Esophagus muscularis mucosa (tissue), 4 donors: Measurements from ENCODE around the gene MAP3K1. TPM values are rescaled to one million over a fixed set of nuclear protein-coding genes. Genes with fewer than 3 reads are reported as not detected.

Experiments
- DNase-seq: peaks from one replicate; pipeline ENCODE4 v3.0.0-alpha.2; 2017; ENCODE audit errors: extremely low spot score
- H3K27ac ChIP-seq, 4 donors: fragments of 200-600 bp; sonication (generic); replicated peaks in 1 of 4; 1 replicate in 3 of 4; 2 replicates in 1 of 4; pipeline ENCODE4 v1.5.1; 2016 to 2019; ENCODE audit warnings: mild to moderate bottlenecking in 1 of 4
- H3K27me3 ChIP-seq, 4 donors: fragments of 200-600 bp; sonication (generic); one replicate each; pipeline versions ENCODE4 v1.5.1 to v1.6.0; 2016 to 2019
- H3K36me3 ChIP-seq, 4 donors: fragments of 200-600 bp; sonication (generic); one replicate each; pipeline ENCODE4 v1.5.1; 2016 to 2019
- H3K4me1 ChIP-seq, 4 donors: fragments of 200-600 bp; sonication (generic); one replicate each; pipeline ENCODE4 v1.5.1; 2016 to 2019
- H3K4me3 ChIP-seq, 4 donors: fragments of 200-600 bp; sonication (generic); 1 replicate in 2 of 4; 2 replicates in 2 of 4; pipeline ENCODE4 v1.5.1; 2016 to 2019; ENCODE audit warnings: mild to moderate bottlenecking in 4 of 4, moderate library complexity in 1 of 4
- H3K9me3 ChIP-seq, 4 donors: fragments of 200-600 bp; sonication (generic); 1 replicate in 3 of 4; 2 replicates in 1 of 4; pipeline ENCODE4 v1.5.1; 2016 to 2019
- EP300 ChIP-seq: sonication (generic); formaldehyde crosslinking; IDR thresholded peaks from one replicate; pipeline ENCODE4 v1.6.1; 2017; ENCODE audit warnings: antibody characterized with exemption
- POLR2A ChIP-seq: fragments of 450-650 bp; IDR thresholded peaks from one replicate; pipeline ENCODE4 v1.6.1; 2017; ENCODE audit warnings: antibody characterized with exemption, moderate library complexity, mild to moderate bottlenecking, low read depth
- POLR2AphosphoS5 ChIP-seq, 2 donors: sonication (generic); formaldehyde crosslinking; IDR thresholded peaks; one replicate each; pipeline ENCODE4 v1.6.1; 2017; ENCODE audit warnings: antibody characterized with exemption in 2 of 2
- WGBS: methylation state at CpG from one replicate; pipeline ENCODE4 v1.1.5; 2018; 5-methylcytosine and 5-hydroxymethylcytosine counted together
- intact Hi-C: fragments of 100-400 bp; cut with DNase I; formaldehyde crosslinking; loops from one replicate; pipeline ENCODE4 v1.15.1; 2023
- total RNA-seq, 4 donors: library from RNA; depleted of rRNA; stranded (reverse); fragments of >200 nt; gene quantifications; one replicate each; pipeline versions ENCODE4 v1.1.0 to v1.2.1, GENCODE V29; 2016
- TF ChIP-seq, protein P1 (sequence below), 3 experiments: fragments of 200-600 bp in 2 of 3; fragments of 450-650 bp in 1 of 3; sonication (generic) in 2 of 3; IDR thresholded peaks; one replicate each; pipeline ENCODE4 v1.5.1; 2017 to 2019; ENCODE audit warnings: antibody characterized with exemption in 3 of 3, mild to moderate bottlenecking in 2 of 3, moderate library complexity in 1 of 3

The MAP3K1 gene
- total RNA-seq, 4 donors from 2014 or later, result 7.2 to 12.3 (median 8.8) TPM

DNA sequence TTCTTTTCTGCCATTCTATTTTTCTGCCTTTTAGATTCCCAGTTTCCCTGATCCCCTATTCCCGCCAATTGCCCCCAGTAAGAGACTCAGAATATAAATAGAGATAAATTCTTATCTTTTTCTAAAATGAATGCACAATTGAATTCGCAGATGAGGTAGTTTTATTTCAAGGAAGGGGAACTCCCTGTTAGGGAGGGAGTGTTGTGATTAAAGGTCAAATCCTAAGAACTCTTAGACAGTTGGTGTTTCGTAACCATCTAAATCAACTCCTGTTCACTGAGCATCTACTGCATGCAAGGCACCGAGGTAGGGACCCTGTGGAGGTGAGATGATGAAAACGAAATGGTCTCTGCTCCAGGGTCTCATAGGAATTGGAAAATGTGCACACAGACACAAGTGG is 7.7 kb upstream of the MAP3K1 start:
- Histone ChIP-seq H3K27ac (no peak overlapping the region), H3K4me1 (no peaks in the 10 kb centered on the region), H3K9me3 (no peaks in the 10 kb centered on the region), H3K27me3 (no peaks in the 10 kb centered on the region), H3K36me3 (no peaks in the 10 kb centered on the region), H3K4me3 (no peak overlapping the region)
- DNase-seq, result no peak
- WGBS, result 81% methylated on average over 5 of the region's 5 CpGs
- intact Hi-C loops, result loop anchor here (10.0 kb wide), 1 partner anchor 793 kb away; no protein-coding TSS in a partner anchor
- TF ChIP-seq EP300 (no peak), POLR2A (no peak), POLR2AphosphoS5 (IDR thresholded peaks at IDR 0.05) (no peak)
- TF ChIP-seq, protein P1, sequence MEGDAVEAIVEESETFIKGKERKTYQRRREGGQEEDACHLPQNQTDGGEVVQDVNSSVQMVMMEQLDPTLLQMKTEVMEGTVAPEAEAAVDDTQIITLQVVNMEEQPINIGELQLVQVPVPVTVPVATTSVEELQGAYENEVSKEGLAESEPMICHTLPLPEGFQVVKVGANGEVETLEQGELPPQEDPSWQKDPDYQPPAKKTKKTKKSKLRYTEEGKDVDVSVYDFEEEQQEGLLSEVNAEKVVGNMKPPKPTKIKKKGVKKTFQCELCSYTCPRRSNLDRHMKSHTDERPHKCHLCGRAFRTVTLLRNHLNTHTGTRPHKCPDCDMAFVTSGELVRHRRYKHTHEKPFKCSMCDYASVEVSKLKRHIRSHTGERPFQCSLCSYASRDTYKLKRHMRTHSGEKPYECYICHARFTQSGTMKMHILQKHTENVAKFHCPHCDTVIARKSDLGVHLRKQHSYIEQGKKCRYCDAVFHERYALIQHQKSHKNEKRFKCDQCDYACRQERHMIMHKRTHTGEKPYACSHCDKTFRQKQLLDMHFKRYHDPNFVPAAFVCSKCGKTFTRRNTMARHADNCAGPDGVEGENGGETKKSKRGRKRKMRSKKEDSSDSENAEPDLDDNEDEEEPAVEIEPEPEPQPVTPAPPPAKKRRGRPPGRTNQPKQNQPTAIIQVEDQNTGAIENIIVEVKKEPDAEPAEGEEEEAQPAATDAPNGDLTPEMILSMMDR (IDR thresholded peaks at IDR 0.05), result no peak

DNA sequence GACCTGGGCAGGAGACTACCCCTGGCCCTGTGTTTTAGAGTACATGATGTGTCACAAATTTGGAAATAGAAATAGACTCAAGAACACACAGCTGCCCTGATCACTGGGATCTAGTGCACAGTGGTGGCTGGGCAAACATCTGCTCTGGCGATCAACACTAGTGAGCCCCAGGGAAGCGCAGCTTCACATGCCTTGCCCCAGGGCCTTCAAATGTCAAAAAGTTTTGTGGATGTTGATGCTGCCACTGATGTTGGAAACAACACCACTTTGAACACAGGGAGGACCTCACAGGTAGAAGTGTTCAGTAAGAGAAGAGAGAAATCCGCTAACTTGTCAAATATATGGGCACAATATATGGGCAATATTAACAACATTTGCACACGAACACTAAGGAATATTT is 7.1 kb upstream of the MAP3K1 start:
- intact Hi-C loops, result loop anchor here (10.0 kb wide), 1 partner anchor 793 kb away; no protein-coding TSS in a partner anchor
- Histone ChIP-seq H3K27ac (no peak overlapping the region), H3K4me3 (no peak overlapping the region), H3K27me3 (no peaks in the 10 kb centered on the region), H3K4me1 (no peaks in the 10 kb centered on the region), H3K9me3 (no peaks in the 10 kb centered on the region), H3K36me3 (no peaks in the 10 kb centered on the region)
- 95% methylated on average over 4 of the region's 4 CpGs for WGBS
- DNase-seq, result no peak
- TF ChIP-seq, protein P1 (IDR thresholded peaks at IDR 0.05), result no peak
- TF ChIP-seq EP300 (no peak), POLR2A (no peak), POLR2AphosphoS5 (IDR thresholded peaks at IDR 0.05) (no peak)

DNA sequence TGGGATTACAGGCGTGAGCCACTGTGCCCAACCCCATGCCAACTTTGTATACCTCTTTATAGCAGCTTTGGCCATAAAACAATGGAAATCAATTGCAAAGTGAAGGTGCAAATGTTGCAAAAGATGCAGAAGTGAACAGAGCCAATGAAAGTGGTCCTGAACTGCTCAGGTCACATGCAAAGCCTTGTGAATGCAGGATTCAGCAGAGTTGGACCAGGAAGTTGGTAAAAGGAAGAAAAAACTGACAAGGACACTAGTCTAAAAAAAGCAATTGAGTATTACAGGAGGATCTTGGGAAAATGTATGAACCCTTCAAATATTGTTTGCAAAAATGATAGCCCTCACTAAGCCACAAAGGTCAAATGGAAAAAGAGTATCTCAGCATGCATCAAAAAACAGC is 4.5 kb upstream of the MAP3K1 start:
- WGBS, result 100% methylated on average over 1 of the region's 1 CpG
- no peak for DNase-seq
- no peaks in the 10 kb centered on the region for H3K36me3 ChIP-seq
- H3K9me3 ChIP-seq, result no peaks in the 10 kb centered on the region
- intact Hi-C loops, result no loop called here
- TF ChIP-seq, protein P1 (IDR thresholded peaks at IDR 0.05), result no peak
- TF ChIP-seq POLR2A, result no peak
- no peak for TF ChIP-seq POLR2AphosphoS5 (IDR thresholded peaks at IDR 0.05)
- no peak for TF ChIP-seq EP300
- H3K27ac ChIP-seq, result no peak overlapping the region
- no peaks in the 10 kb centered on the region for H3K27me3 ChIP-seq
- H3K4me1 ChIP-seq, result peaks cover 3 to 10% (median 9%) of the 10 kb centered on the region in 4 donors
- H3K4me3 ChIP-seq, result no peak overlapping the region

DNA sequence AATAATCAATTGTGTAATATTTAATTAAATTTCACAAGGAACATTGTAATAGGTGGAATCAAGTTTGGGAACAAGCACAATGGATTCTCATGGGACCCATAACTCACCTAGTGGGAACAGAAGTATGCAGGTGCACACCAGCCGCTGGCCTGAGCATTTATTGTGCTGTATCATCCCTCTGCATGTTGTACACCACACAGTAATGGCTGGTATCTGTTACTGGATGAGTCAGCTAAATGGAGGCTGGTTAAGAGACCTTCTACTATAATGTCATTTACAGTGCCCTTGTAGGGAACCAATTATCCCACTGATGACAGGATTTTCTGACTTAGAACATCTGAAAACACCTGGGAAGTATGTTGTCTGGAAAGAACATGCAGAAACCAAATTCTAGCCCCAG is 3.2 kb upstream of the MAP3K1 start:
- Histone ChIP-seq H3K27me3 (no peaks in the 10 kb centered on the region), H3K9me3 (no peaks in the 10 kb centered on the region), H3K4me1 (peaks cover 4 to 16% (median 12%) of the 10 kb centered on the region in 4 donors), H3K27ac (no peak overlapping the region), H3K36me3 (no peaks in the 10 kb centered on the region), H3K4me3 (no peak overlapping the region)
- WGBS, result 100% methylated on average over 1 of the region's 1 CpG
- DNase-seq, result no peak
- TF ChIP-seq EP300 (no peak), POLR2AphosphoS5 (IDR thresholded peaks at IDR 0.05) (no peak), POLR2A (no peak)
- TF ChIP-seq, protein P1 (IDR thresholded peaks at IDR 0.05), result no peak
- intact Hi-C loops, result no loop called here

DNA sequence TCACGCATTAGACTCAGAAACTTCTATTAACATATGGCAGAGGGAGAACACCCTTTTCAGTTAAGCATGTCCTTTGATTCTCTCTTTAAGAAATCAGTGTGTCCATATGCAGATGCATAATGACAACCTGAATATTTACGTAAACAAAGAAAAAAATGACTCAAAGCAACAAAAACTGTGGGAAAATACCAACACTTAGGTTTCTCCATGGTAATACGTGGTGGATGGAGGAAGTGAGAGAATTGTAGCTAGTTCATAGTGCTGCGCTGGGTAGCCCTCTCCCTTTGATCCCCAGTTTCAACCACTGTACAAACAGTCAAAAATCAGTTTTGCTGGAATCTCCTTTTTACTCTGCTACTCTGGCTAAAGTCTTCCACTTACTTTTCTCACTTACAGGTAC is 2.0 kb upstream of the MAP3K1 start:
- WGBS, result 87% methylated on average over 4 of the region's 4 CpGs
- Histone ChIP-seq H3K36me3 (no peaks in the 10 kb centered on the region), H3K27ac (no peak overlapping the region), H3K27me3 (no peaks in the 10 kb centered on the region), H3K9me3 (no peaks in the 10 kb centered on the region), H3K4me3 (no peak overlapping the region), H3K4me1 (peaks cover 10 to 25% (median 22%) of the 10 kb centered on the region in 4 donors)
- TF ChIP-seq EP300, result no peak
- TF ChIP-seq, protein P1 (IDR thresholded peaks at IDR 0.05), result no peak
- DNase-seq, result no peak
- intact Hi-C loops, result no loop called here
